Suprapubic skin (tissue), 3 donors: ENCODE measurements around the gene DMGDH.

Experiments used
- POLR2A ChIP-seq, 2 donors: fragments of 450-650 bp; IDR thresholded peaks; one replicate each; pipeline ENCODE4 v1.6.1; 2017; ENCODE audit warnings: antibody characterized with exemption in 2 of 2, mild to moderate bottlenecking in 2 of 2, moderate library complexity in 2 of 2
- TF ChIP-seq, protein P1 (sequence below), 2 donors: fragments of 200-600 bp in 1 of 2; fragments of 450-650 bp in 1 of 2; sonication (generic) in 1 of 2; IDR thresholded peaks; one replicate each; pipeline ENCODE4 v1.5.1; 2016 to 2019; ENCODE audit warnings: antibody characterized with exemption in 2 of 2, mild to moderate bottlenecking in 1 of 2, moderate library complexity in 1 of 2

DNA sequence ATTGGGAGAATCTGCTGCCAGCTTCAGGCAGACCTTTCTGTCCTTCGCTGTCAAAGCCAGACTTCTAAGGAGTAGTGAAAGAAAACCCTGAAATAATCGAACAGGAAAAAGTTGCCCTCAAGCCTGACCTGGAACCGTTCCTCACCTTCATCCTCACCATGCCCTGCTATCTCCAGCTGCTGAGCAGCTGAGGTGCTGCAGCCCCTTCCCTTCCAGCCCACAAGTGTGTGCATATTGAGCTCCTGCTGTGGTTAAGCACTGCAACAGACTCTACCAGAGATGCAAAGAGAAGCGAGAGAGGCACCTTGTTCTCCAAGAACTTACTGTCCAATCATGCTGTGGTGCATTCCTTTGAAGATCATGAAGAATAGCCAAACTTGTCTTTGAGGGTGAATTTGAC, 19.0 kb upstream of the DMGDH start:
- no peak for TF ChIP-seq POLR2A (IDR thresholded peaks at IDR 0.05)
- TF ChIP-seq, protein P1, sequence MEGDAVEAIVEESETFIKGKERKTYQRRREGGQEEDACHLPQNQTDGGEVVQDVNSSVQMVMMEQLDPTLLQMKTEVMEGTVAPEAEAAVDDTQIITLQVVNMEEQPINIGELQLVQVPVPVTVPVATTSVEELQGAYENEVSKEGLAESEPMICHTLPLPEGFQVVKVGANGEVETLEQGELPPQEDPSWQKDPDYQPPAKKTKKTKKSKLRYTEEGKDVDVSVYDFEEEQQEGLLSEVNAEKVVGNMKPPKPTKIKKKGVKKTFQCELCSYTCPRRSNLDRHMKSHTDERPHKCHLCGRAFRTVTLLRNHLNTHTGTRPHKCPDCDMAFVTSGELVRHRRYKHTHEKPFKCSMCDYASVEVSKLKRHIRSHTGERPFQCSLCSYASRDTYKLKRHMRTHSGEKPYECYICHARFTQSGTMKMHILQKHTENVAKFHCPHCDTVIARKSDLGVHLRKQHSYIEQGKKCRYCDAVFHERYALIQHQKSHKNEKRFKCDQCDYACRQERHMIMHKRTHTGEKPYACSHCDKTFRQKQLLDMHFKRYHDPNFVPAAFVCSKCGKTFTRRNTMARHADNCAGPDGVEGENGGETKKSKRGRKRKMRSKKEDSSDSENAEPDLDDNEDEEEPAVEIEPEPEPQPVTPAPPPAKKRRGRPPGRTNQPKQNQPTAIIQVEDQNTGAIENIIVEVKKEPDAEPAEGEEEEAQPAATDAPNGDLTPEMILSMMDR (IDR thresholded peaks at IDR 0.05), result no peak
